HL-60 (cell line): ENCODE measurements around the gene MRPS10.

ENCODE experiments used
- GABPA ChIP-seq: IDR thresholded peaks from 2 replicates; pipeline ENCODE4 v1.6.1; 2012; ENCODE audit warnings: low read depth
- POLR2AphosphoS5 ChIP-seq: IDR thresholded peaks from 2 replicates; pipeline ENCODE4 v1.6.1; 2012; ENCODE audit warnings: low read depth
- TF ChIP-seq, protein P1 (sequence below): IDR thresholded peaks from one replicate; pipeline ENCODE4 v1.5.1; 2011; ENCODE audit warnings: low read length, control low read depth, inconsistent platforms; ENCODE audit not compliant: insufficient read depth

DNA sequence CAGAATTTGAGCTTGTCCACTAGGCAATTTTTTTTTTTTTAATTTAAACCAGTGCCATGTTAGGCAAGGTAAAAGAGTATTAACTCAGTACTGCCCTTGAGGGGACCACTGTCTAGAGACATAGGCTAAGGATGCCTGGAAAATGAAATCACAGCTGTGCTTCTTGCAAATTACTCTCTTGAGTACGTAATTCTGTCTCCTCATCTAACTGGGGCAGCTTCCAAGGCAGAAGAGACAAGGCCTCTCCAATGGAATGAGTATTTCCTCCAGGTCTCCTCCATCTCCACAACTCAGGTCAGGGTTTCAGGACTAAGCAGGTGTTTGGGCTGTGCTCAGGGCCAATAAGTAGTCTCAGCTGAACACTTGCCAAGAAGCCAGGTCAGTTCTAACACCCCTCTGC is 33.8 kb upstream of the MRPS10 start:
- TF ChIP-seq, protein P1, sequence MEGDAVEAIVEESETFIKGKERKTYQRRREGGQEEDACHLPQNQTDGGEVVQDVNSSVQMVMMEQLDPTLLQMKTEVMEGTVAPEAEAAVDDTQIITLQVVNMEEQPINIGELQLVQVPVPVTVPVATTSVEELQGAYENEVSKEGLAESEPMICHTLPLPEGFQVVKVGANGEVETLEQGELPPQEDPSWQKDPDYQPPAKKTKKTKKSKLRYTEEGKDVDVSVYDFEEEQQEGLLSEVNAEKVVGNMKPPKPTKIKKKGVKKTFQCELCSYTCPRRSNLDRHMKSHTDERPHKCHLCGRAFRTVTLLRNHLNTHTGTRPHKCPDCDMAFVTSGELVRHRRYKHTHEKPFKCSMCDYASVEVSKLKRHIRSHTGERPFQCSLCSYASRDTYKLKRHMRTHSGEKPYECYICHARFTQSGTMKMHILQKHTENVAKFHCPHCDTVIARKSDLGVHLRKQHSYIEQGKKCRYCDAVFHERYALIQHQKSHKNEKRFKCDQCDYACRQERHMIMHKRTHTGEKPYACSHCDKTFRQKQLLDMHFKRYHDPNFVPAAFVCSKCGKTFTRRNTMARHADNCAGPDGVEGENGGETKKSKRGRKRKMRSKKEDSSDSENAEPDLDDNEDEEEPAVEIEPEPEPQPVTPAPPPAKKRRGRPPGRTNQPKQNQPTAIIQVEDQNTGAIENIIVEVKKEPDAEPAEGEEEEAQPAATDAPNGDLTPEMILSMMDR, result no peak
- no peak for TF ChIP-seq POLR2AphosphoS5
- no peak for TF ChIP-seq GABPA
